HEK293 (cell line): ENCODE results near the gene LRRC15.

ENCODE experiments used
- HIC1 ChIP-seq: fragments of 450-650 bp; formaldehyde crosslinking; IDR thresholded peaks from 2 replicates; pipeline ENCODE4 v1.5.1; 2016; ENCODE audit warnings: missing biosample characterization, missing genetic modification characterization
- HOXD13 ChIP-seq: sonication (generic); formaldehyde crosslinking; IDR thresholded peaks from 2 replicates; pipeline ENCODE4 v1.8.0; 2022; ENCODE audit warnings: missing genetic modification reagents, borderline replicate concordance
- INSM2 ChIP-seq: fragments of 450-650 bp; formaldehyde crosslinking; IDR thresholded peaks from 2 replicates; pipeline ENCODE4 v1.5.1; 2016; ENCODE audit warnings: missing biosample characterization, missing genetic modification characterization
- KLF9 ChIP-seq: fragments of 450-650 bp; formaldehyde crosslinking; IDR thresholded peaks from 2 replicates; pipeline ENCODE4 v1.5.1; 2016; ENCODE audit warnings: missing biosample characterization, missing genetic modification characterization, low read depth
- MYNN ChIP-seq: fragments of 450-650 bp; formaldehyde crosslinking; IDR thresholded peaks from 2 replicates; pipeline ENCODE4 v1.5.1; 2016; ENCODE audit warnings: missing biosample characterization, missing genetic modification characterization, borderline replicate concordance
- PRDM10 ChIP-seq: fragments of 450-650 bp; formaldehyde crosslinking; IDR thresholded peaks from 2 replicates; pipeline ENCODE4 v1.5.1; 2016; ENCODE audit warnings: missing biosample characterization, missing genetic modification characterization
- YY2 ChIP-seq: fragments of 450-650 bp; formaldehyde crosslinking; IDR thresholded peaks from 2 replicates; pipeline ENCODE4 v1.5.1; 2016; ENCODE audit warnings: missing biosample characterization, missing genetic modification characterization
- ZNF140 ChIP-seq: fragments of 450-650 bp; formaldehyde crosslinking; IDR thresholded peaks from 2 replicates; pipeline ENCODE4 v1.5.1; 2016; ENCODE audit warnings: missing biosample characterization, missing genetic modification characterization
- ZNF18 ChIP-seq: fragments of 450-650 bp; formaldehyde crosslinking; IDR thresholded peaks from 2 replicates; pipeline ENCODE4 v1.5.1; 2016; ENCODE audit warnings: missing biosample characterization, missing genetic modification characterization
- ZNF19 ChIP-seq: fragments of 450-650 bp; formaldehyde crosslinking; IDR thresholded peaks from 2 replicates; pipeline ENCODE4; 2016; ENCODE audit warnings: missing biosample characterization, missing genetic modification characterization, low read depth
- ZNF24 ChIP-seq: fragments of 450-650 bp; formaldehyde crosslinking; IDR thresholded peaks from 2 replicates; pipeline ENCODE4 v1.5.1; 2016; ENCODE audit warnings: missing biosample characterization, missing genetic modification characterization
- ZNF354C ChIP-seq: fragments of 450-650 bp; formaldehyde crosslinking; IDR thresholded peaks from 2 replicates; pipeline ENCODE4 v1.5.1; 2016; ENCODE audit warnings: missing biosample characterization, missing genetic modification characterization, low read depth, borderline replicate concordance
- ZNF416 ChIP-seq: fragments of 450-650 bp; formaldehyde crosslinking; IDR thresholded peaks from 2 replicates; pipeline ENCODE4 v1.5.1; 2016; ENCODE audit warnings: missing biosample characterization, missing genetic modification characterization
- ZNF426 ChIP-seq: fragments of 450-650 bp; formaldehyde crosslinking; IDR thresholded peaks from 2 replicates; pipeline ENCODE4 v1.5.1; 2017; ENCODE audit warnings: missing biosample characterization, missing genetic modification characterization, mild to moderate bottlenecking, inconsistent platforms, moderate library complexity
- ZNF549 ChIP-seq: fragments of 450-650 bp; IDR thresholded peaks from 2 replicates; pipeline ENCODE4 v1.5.1; 2018; ENCODE audit warnings: missing biosample characterization, missing genetic modification characterization, mild to moderate bottlenecking, inconsistent platforms, moderate library complexity
- ZNF571 ChIP-seq: fragments of 450-650 bp; formaldehyde crosslinking; IDR thresholded peaks from 2 replicates; pipeline ENCODE4 v1.5.0; 2017; ENCODE audit warnings: missing biosample characterization, missing genetic modification characterization
- ZNF580 ChIP-seq: fragments of 450-650 bp; formaldehyde crosslinking; IDR thresholded peaks from 2 replicates; pipeline ENCODE4 v1.5.1; 2016; ENCODE audit warnings: missing biosample characterization, missing genetic modification characterization
- ZNF585B ChIP-seq: fragments of 450-650 bp; formaldehyde crosslinking; IDR thresholded peaks from 2 replicates; pipeline ENCODE4 v1.5.1; 2016; ENCODE audit warnings: missing biosample characterization, missing genetic modification characterization
- ZNF596 ChIP-seq: fragments of 450-650 bp; IDR thresholded peaks from 2 replicates; pipeline ENCODE4 v1.5.0; 2018; ENCODE audit warnings: missing biosample characterization, mild to moderate bottlenecking, missing genetic modification characterization, moderate library complexity
- ZNF621 ChIP-seq: fragments of 450-650 bp; formaldehyde crosslinking; IDR thresholded peaks from 2 replicates; pipeline ENCODE4 v1.5.1; 2017; ENCODE audit warnings: missing biosample characterization, missing genetic modification characterization
- ZNF629 ChIP-seq: fragments of 450-650 bp; formaldehyde crosslinking; IDR thresholded peaks from 2 replicates; pipeline ENCODE4 v1.5.1; 2017; ENCODE audit warnings: missing biosample characterization, missing genetic modification characterization
- ZNF639 ChIP-seq: fragments of 450-650 bp; formaldehyde crosslinking; IDR thresholded peaks from 2 replicates; pipeline ENCODE4 v1.5.1; 2016; ENCODE audit warnings: missing biosample characterization, missing genetic modification characterization
- ZNF645 ChIP-seq: fragments of 450-650 bp; formaldehyde crosslinking; IDR thresholded peaks from 2 replicates; pipeline ENCODE4; 2016; ENCODE audit warnings: missing biosample characterization, missing genetic modification characterization
- ZNF658 ChIP-seq: fragments of 450-650 bp; formaldehyde crosslinking; IDR thresholded peaks from 2 replicates; pipeline ENCODE4; 2016; ENCODE audit warnings: missing biosample characterization, missing genetic modification characterization
- ZNF677 ChIP-seq: fragments of 450-650 bp; IDR thresholded peaks from 2 replicates; pipeline ENCODE4 v1.5.0; 2018; ENCODE audit warnings: missing biosample characterization, mild to moderate bottlenecking, missing genetic modification characterization, moderate library complexity
- ZNF707 ChIP-seq: fragments of 450-650 bp; formaldehyde crosslinking; IDR thresholded peaks from 2 replicates; pipeline ENCODE4 v1.5.1; 2016; ENCODE audit warnings: missing biosample characterization, missing genetic modification characterization
- ZXDB ChIP-seq: fragments of 450-650 bp; formaldehyde crosslinking; IDR thresholded peaks from 2 replicates; pipeline ENCODE4 v1.5.1; 2016; ENCODE audit warnings: missing biosample characterization, missing genetic modification characterization

LRRC15 gene

GRCh38 chr3:194326192-194326967, 43.2 kb downstream of the LRRC15 start (continued):
- TF ChIP-seq KLF9 (tag by site-specific recombination): 0 out of 2 replicates have a peak, but pooled peaks have one; percentile 10
- TF ChIP-seq ZNF24 (tag by site-specific recombination): no peak
- no peak for TF ChIP-seq YY2
- peak; percentile 72; the same call in 1 of the 2 replicates for TF ChIP-seq ZNF645 (tag by site-specific recombination)
- TF ChIP-seq INSM2 (tag by site-specific recombination): peak; percentile 70
- TF ChIP-seq ZNF621 (tag by site-specific recombination): 0 out of 2 replicates have a peak, but pooled peaks have one; percentile 70
- peak; percentile 68 for TF ChIP-seq ZNF707 (tag by site-specific recombination)
- peak; percentile 9; the same call in 1 of the 2 replicates for TF ChIP-seq HIC1 (tag by site-specific recombination)
- TF ChIP-seq ZNF677 (tag by site-specific recombination): no peak
- no peak for TF ChIP-seq ZNF629
- TF ChIP-seq ZXDB (tag by site-specific recombination): no peak
- TF ChIP-seq ZNF658: no peak
- TF ChIP-seq PRDM10: no peak
- no peak for TF ChIP-seq ZNF354C (tag by site-specific recombination)
- TF ChIP-seq HOXD13 (CRISPR knock-in tag): no peak; the same call in none of the 2 replicates
- no peak for TF ChIP-seq ZNF596 (tag by site-specific recombination)
- TF ChIP-seq MYNN (tag by site-specific recombination): peak; percentile 62
- TF ChIP-seq ZNF140: no peak
- TF ChIP-seq ZNF426: no peak
- no peak for TF ChIP-seq ZNF585B (tag by site-specific recombination)
- no peak; the same call in 1 of the 2 replicates for TF ChIP-seq ZNF580 (tag by site-specific recombination)
- peak; percentile 92 for TF ChIP-seq ZNF571 (tag by site-specific recombination)
- peak; percentile 67; the same call in 1 of the 2 replicates for TF ChIP-seq ZNF18 (tag by site-specific recombination)
- no peak for TF ChIP-seq ZNF549 (tag by site-specific recombination)
- peak; percentile 77 for TF ChIP-seq ZNF639
- TF ChIP-seq ZNF19 (tag by site-specific recombination): no peak
- TF ChIP-seq ZNF416: no peak
